Hepatic stellate cell (primary cell): ENCODE results near the gene TMEM108.

Experiments used
- DNase-seq: peaks from one replicate; pipeline ENCODE4 v3.0.0; 2011; ENCODE audit warnings: low spot score

TMEM108 gene

DNA sequence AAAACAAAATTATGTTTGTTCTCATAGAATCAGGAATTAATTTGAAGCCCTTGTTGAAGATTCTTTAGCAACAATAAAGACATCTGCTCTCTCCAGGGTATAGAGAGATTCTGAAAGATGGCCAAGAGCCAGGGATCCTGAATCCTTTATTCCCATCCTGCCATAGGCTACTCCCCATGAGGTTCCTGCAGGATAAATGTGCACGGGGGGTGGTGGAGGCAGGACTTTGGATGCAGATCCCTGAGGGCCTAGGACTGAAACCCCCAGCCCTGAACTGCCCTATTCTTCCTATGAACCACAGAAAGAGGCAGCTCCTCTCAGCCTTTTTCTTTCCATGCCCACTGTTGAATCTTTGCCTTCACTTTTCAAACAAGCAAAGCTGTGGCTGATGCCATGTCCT, 17.1 kb downstream of the TMEM108 start:
- DNase-seq, result no peak

DNA sequence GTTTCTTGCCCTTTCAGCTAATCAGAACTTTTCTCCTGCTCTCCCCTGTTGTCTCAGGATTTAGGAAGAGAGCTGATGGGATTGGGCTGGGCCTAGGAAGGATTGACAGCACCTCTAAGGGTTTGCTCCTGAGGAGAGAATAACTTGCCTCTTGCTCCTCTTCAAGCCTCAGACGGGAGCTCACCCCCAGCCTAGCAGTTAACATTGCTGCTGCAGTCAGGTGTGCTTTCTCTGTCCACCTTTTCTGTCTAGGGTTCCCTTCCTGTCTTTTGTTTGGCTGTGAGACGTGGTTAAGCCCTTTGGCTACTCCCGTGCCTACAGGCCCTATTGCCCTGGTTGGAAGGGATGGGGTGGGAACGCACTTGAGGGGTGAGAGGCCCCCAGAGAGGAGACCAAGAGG, 20.1 kb downstream of the TMEM108 start:
- no peak for DNase-seq

DNA sequence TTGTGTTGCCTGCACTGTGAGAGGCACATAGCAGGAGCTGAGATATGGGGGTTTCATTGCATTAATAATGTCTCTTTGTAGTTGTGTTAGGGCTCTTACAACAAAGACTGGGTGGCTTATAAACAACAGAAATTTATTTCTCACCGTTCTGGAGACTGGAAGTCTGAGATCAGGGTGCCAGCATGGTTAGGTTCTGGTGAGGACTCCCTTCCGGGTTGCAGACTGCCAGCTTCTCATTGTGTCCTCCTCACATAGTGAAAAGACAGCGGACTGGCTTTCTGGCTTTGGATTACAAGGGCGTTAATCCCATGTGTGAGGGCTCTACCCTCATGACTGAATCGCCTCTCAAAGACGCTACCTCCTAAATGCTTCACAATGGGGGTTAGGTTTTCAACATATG, 20.6 kb downstream of the TMEM108 start:
- DNase-seq, result no peak

DNA sequence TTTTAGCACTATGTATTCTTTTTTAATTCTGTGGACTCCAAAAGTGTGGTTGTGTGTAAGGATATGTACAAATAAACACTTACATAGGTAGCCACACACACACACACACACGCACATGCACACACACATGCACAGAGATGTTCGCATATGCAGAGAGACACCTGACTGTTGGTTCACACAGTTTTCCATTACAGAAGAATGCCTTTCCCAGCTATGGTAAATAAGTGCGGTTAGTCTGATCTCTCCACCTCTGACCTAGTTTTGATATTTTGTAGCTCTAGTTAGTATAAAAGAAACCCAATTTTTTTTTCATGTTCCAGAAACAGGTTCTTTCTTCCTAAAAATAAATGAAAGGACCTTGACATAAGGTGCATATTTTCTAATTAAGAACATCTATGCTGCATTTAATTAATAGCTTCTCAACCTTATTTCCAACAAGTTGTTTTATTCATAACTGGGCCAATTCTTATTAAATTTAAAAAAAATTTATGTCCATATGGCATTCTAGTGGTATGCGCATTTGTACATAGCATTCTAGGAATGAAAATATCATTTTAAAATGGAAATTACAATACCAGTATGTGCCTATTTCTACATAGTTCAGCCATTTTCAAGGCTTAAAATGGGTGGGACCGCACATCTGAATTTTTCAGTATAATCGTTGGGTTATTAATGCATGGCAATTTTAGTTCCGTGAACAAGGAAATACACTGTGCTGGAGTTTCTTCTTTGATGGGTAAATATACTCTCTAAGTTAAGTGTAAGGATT, 27.2 kb downstream of the TMEM108 start:
- no peak for DNase-seq

DNA sequence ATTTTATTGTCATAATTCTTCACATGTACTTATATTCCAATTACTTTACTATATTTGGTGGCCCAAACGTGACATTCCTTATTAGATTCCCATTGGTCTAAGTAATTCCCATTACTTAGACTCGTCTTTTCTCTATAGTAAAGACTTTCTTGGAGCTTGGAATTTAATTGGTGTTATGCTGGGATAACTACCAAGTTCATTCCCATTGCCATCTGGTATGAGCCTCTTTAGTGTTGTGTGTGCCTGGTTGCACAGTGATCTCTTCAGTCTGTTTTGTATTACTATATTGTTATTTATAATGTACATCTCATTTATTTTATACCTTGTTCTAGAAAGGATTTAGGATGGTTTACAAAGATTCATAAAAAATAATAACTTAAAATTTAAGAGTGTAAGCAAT, 27.8 kb downstream of the TMEM108 start:
- no peak for DNase-seq

DNA sequence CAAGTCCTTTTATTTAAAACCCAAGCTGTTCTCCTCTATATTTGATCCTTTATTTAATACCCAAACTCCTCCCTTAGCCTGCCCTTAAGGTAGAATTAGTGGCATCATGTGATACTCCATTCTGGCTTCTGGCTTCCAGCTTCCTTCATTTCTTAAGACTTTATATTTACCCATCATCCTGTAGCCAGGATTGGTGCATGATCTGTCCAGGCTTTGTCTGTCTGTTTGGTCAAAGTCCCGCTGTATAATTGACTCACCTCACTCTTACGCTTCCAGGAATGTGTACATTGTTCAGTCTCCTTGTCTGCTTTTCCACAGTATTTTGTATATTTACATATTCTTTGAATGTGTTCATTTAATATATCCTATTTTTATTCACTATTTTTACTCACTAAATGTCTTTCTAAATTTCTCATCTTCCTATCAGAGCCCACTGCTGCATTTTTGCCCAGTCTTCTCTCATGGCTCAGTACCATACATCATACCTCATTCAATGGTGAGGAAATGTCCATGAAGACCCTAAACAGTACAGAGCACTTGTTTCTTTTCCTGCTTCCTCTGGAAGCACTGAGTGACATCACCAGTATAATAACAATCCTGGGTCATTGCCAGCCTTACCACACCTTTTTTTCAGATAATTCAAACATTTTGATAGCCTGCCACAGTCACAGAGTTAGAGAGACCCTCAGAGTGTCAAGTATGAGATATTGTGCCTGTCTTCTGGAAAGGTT, 31.5 kb downstream of the TMEM108 start:
- no peak for DNase-seq

DNA sequence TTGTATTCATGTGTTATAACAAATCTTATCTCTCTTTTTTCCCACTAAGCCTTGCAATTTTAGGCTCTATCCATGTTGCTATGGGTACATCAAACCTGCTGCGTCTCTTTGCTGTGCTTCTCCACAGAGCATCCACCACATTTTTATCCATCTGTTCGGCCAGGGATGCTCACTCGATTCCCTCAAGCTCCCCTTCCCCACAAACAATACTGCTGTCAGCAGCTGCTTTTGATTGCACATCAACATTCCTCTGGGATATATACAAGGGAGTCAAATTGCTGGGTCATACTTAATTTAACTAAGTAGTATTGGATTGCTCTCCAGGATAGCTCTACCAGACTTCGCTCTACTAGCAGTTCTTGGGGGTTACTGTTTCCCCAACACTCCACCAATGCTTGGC, 36.8 kb downstream of the TMEM108 start:
- no peak for DNase-seq

DNA sequence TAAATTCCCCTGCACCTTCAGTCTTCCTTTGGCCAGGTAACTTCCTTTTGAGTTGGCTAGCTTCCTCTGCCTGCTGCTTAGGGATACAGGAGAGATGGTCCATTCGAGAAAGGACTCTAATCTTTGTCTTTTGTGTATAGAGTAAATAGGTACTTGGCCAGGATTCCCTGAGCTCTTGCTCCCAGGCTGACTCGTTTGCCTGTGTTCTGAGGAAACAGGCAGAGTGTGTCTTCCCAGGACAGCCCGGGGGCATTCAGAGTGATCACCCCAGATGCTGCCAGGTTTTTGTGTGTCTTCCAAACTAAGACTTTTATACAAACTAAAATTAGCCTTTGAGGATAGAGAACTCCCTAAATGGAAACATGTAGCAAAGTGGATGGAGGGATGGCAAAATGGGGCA, 39.5 kb downstream of the TMEM108 start:
- no peak for DNase-seq

GRCh38 chr3:133079621-133080020, 41.4 kb downstream of the TMEM108 start:
- no peak for DNase-seq

GRCh38 chr3:133081016-133081415, 42.8 kb downstream of the TMEM108 start:
- DNase-seq, result no peak

- DNase-seq, result no peak
Observed at GRCh38 chr3:133083395-133083794, 45.2 kb downstream of the TMEM108 start.

GRCh38 chr3:133089906-133090485, 51.8 kb downstream of the TMEM108 start:
- DNase-seq, result no peak

GRCh38 chr3:133092681-133093080, 54.5 kb downstream of the TMEM108 start:
- no peak for DNase-seq

GRCh38 chr3:133093366-133093765, 55.2 kb downstream of the TMEM108 start:
- no peak for DNase-seq

GRCh38 chr3:133096900-133097613, 58.9 kb downstream of the TMEM108 start:
- DNase-seq, result no peak

DNA sequence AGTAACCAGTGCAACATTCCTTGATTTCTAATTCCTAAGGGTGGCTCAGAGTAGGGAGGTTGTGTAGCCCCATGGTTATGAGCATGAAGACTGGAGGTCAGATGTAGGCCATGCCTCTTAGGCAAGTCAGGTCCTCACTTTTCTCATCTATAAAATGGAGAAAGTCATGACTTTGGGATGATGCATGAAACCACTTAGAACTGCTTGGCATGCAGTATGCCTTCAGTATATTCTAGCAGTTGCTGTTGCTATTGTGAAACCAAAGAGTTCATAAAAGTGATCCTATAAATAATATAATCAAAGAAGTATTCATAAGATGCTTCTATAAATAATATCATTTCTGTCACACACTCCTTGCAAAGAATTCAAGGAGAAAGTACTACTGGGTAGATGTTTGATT, 65.5 kb downstream of the TMEM108 start:
- no peak for DNase-seq

DNA sequence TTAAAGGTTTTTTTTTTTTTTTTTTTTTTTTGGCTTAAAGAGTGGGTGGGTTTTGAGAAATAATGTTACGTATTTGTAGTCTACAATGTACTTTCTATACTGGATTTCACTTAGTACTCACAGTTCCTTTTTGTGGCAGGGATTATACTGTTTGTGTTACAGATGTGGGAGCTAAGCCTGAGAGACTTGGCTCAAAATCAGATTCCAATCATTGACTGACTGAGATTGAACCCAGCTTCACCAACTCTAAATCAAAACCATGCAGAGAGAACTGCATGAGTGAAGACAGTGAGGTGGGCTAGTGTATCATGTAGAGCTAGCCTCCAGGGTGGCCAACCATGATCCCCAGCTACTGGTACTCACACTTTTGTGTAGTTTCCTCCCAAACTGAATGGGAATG, 68.0 kb downstream of the TMEM108 start:
- DNase-seq, result no peak

DNA sequence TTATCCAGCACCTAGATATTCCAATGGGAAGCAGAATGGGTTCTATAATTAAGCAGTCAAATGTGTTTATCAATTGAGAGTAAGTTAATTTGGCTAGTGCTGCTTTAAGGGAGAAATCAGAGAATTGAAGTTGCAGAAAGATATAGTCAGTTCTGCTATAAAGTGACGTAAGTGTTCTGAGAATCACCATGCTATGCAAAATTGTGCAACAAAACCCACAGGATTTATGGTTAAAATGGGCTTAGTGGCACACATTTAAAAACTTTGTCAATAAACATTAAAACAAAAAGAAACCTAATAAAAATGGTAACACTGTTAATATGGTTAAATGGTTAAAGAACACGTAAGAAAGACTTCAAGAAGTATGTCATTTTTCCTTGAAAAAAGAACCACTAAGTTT, 74.5 kb downstream of the TMEM108 start:
- no peak for DNase-seq

GRCh38 chr3:133113526-133113925, 75.3 kb downstream of the TMEM108 start:
- DNase-seq, result peak; percentile 13

- no peak for DNase-seq
Observed at GRCh38 chr3:133113927-133114597, 75.9 kb downstream of the TMEM108 start.

DNA sequence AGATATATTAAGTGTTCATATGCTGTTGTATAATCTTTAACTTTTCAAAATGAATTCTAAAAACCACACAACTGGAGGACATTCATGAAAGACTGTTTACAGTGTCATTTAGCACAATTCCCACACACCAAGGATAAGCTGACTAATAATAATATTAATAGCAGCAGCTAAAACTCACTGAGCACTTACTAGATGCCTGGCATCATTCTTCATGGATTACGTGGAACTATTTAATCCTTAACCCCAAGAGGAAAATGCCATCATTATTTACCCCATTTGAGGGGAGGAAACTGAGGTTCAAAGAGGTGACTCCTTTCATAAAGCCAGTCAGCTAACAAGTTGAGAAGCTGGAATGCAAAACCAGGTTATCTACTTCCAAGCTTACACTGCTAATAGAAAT, 77.0 kb downstream of the TMEM108 start:
- DNase-seq, result no peak

DNA sequence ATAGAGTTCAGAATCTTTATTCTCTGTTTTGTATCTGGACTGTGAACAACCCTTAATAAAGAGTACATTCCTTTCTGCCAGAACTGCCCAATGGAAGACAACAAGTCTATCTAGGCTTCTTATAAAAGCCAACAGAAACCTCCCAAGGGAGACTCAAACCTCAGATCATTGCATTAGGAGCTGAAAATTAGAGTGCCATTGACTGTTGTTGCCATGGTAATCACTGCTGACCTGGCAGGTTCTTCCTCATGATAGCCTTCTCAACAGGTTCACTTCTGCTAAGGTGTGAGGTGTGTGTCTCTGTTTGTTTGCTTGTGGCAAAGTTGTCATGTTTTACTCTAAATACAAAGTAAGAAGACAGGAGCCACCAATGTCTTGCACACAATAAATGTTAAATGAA, 79.2 kb downstream of the TMEM108 start:
- DNase-seq, result no peak
